Measurements from ENCODE around the gene ACYP2.

Gene ACYP2

GRCh38 chr2:54332386-54332785 is 217.0 kb downstream of the ACYP2 start:
- no peaks in the 10 kb centered on the region for H3K79me2 ChIP-seq (ENCODE audit: insufficient read depth, low read depth)
- no peaks in the 10 kb centered on the region for H4K20me1 ChIP-seq (ENCODE audit: insufficient read depth)
- no peak overlapping the region for H3K4me2 ChIP-seq
- H3K27ac ChIP-seq, result no peak overlapping the region
- TF ChIP-seq CTCF (conservative IDR thresholded peaks at IDR 0.05; ENCODE audit: low read depth, low read length), result no peak
- peaks cover 17% of the 10 kb centered on the region for H3K4me1 ChIP-seq (ENCODE audit: low read depth, poor library complexity, severe bottlenecking)
- H3K9ac ChIP-seq, result no peak overlapping the region
- H3K4me3 ChIP-seq (IDR thresholded peaks at IDR 0.05; ENCODE audit: insufficient read depth, low read depth, low read length), result no peak overlapping the region
- no peaks in the 10 kb centered on the region for H3K27me3 ChIP-seq (ENCODE audit: insufficient read depth, low read depth)
- H3K36me3 ChIP-seq (ENCODE audit: insufficient read depth), result no peaks in the 10 kb centered on the region
- H2AFZ ChIP-seq (ENCODE audit: low read depth), result no peak overlapping the region

GRCh38 chr2:54336136-54336976 is 220.9 kb downstream of the ACYP2 start:
- no peak overlapping the region for H3K27ac ChIP-seq
- no peaks in the 10 kb centered on the region for H3K27me3 ChIP-seq (ENCODE audit: insufficient read depth, low read depth)
- no peak overlapping the region for H2AFZ ChIP-seq (ENCODE audit: low read depth)
- no peak for TF ChIP-seq CTCF (conservative IDR thresholded peaks at IDR 0.05; ENCODE audit: low read depth, low read length)
- H4K20me1 ChIP-seq (ENCODE audit: insufficient read depth), result no peaks in the 10 kb centered on the region
- peaks cover 5% of the 10 kb centered on the region for H3K4me1 ChIP-seq (ENCODE audit: low read depth, poor library complexity, severe bottlenecking)
- no peaks in the 10 kb centered on the region for H3K79me2 ChIP-seq (ENCODE audit: insufficient read depth, low read depth)
- H3K4me3 ChIP-seq (IDR thresholded peaks at IDR 0.05; ENCODE audit: insufficient read depth, low read depth, low read length), result no peak overlapping the region
- H3K4me2 ChIP-seq, result no peak overlapping the region
- H3K9ac ChIP-seq, result no peak overlapping the region
- H3K36me3 ChIP-seq (ENCODE audit: insufficient read depth), result no peaks in the 10 kb centered on the region

- Histone ChIP-seq H3K36me3 (ENCODE audit: insufficient read depth) (no peaks in the 10 kb centered on the region), H3K27me3 (ENCODE audit: insufficient read depth, low read depth) (no peaks in the 10 kb centered on the region), H3K4me3 (IDR thresholded peaks at IDR 0.05; ENCODE audit: insufficient read depth, low read depth, low read length) (no peak overlapping the region), H3K4me1 (ENCODE audit: low read depth, poor library complexity, severe bottlenecking) (no peaks in the 10 kb centered on the region), H3K4me2 (no peak overlapping the region), H3K27ac (no peak overlapping the region), H2AFZ (ENCODE audit: low read depth) (no peak overlapping the region), H4K20me1 (ENCODE audit: insufficient read depth) (no peaks in the 10 kb centered on the region), H3K9ac (no peak overlapping the region), H3K79me2 (ENCODE audit: insufficient read depth, low read depth) (no peaks in the 10 kb centered on the region)
- TF ChIP-seq CTCF (conservative IDR thresholded peaks at IDR 0.05; ENCODE audit: low read depth, low read length), result no peak
Observed at GRCh38 chr2:54336977-54337255, 221.5 kb downstream of the ACYP2 start.

- no peak overlapping the region for H3K27ac ChIP-seq
- H3K4me1 ChIP-seq (ENCODE audit: low read depth, poor library complexity, severe bottlenecking), result no peaks in the 10 kb centered on the region
- no peaks in the 10 kb centered on the region for H4K20me1 ChIP-seq (ENCODE audit: insufficient read depth)
- no peak for TF ChIP-seq CTCF (conservative IDR thresholded peaks at IDR 0.05; ENCODE audit: low read depth, low read length)
- H2AFZ ChIP-seq (ENCODE audit: low read depth), result no peak overlapping the region
- no peaks in the 10 kb centered on the region for H3K79me2 ChIP-seq (ENCODE audit: insufficient read depth, low read depth)
- no peaks in the 10 kb centered on the region for H3K27me3 ChIP-seq (ENCODE audit: insufficient read depth, low read depth)
- no peak overlapping the region for H3K4me2 ChIP-seq
- H3K36me3 ChIP-seq (ENCODE audit: insufficient read depth), result no peaks in the 10 kb centered on the region
- H3K9ac ChIP-seq, result no peak overlapping the region
- no peak overlapping the region for H3K4me3 ChIP-seq (IDR thresholded peaks at IDR 0.05; ENCODE audit: insufficient read depth, low read depth, low read length)
Observed at GRCh38 chr2:54341656-54342055, 226.2 kb downstream of the ACYP2 start.
